Posterior cingulate gyrus (tissue), 11 donors: ENCODE measurements around the gene BCAR1.
"Not testable (repeated sequence)": the region's sequence is repeated elsewhere in the genome, so short reads cannot be mapped to it uniquely, and the experiment has no call there.

ENCODE experiments used
- DNase-seq, 10 donors: peaks; one replicate each; pipeline versions ENCODE4 v3.0.0 to v3.0.0-alpha.2; 2020 to 2021; ENCODE audit warnings: mixed read lengths in 3 of 10
- intact Hi-C: fragments of 100-400 bp; cut with DNase I; formaldehyde crosslinking; loops from one replicate; pipeline ENCODE4 v1.15.1; 2023

Gene BCAR1

GRCh38 chr16:75251280-75252048 lies at the start of gene BCAR1:
Gene BCAR1 (minus strand): TSS chr16:75251624. CDS start chr16:75251482, 142 bp downstream.
- intact Hi-C loops = no loop called here
- DNase-seq = peak; percentile 73 to 98 (median 86)

- intact Hi-C loops = no loop called here
- peak in 2 of 10 donors; percentile 6 to 30 for DNase-seq
Observed at GRCh38 chr16:75298267-75298666, 46.8 kb upstream of the BCAR1 start.

- DNase-seq = peak in 4 of 10 donors; percentile 16 to 58 (median 36)
- intact Hi-C loops = no loop called here
Observed at GRCh38 chr16:75296606-75297005, 45.2 kb upstream of the BCAR1 start.

GRCh38 chr16:75294773-75295459 lies 43.5 kb upstream of the BCAR1 start:
- peak in 4 of 10 donors; percentile 10 to 71 (median 33) for DNase-seq
- intact Hi-C loops = no loop called here

GRCh38 chr16:75293772-75294171 lies 42.3 kb upstream of the BCAR1 start:
- no peak for DNase-seq
- intact Hi-C loops = no loop called here

GRCh38 chr16:75293173-75293572 lies 41.7 kb upstream of the BCAR1 start:
- intact Hi-C loops = no loop called here
- no peak for DNase-seq

- no peak for DNase-seq
- intact Hi-C loops = no loop called here
Observed at GRCh38 chr16:75292691-75293090, 41.3 kb upstream of the BCAR1 start.

GRCh38 chr16:75289189-75289588 lies 37.8 kb upstream of the BCAR1 start:
- intact Hi-C loops = no loop called here
- no peak for DNase-seq

- intact Hi-C loops = no loop called here
- DNase-seq = no peak
Observed at GRCh38 chr16:75288596-75289120, 37.2 kb upstream of the BCAR1 start.

- DNase-seq = no peak
- intact Hi-C loops = no loop called here
Observed at GRCh38 chr16:75288181-75288580, 36.8 kb upstream of the BCAR1 start.

GRCh38 chr16:75287708-75288107 lies 36.3 kb upstream of the BCAR1 start:
- intact Hi-C loops = no loop called here
- no peak for DNase-seq

GRCh38 chr16:75286389-75286788 lies 35.0 kb upstream of the BCAR1 start:
- no peak for DNase-seq
- intact Hi-C loops = no loop called here

GRCh38 chr16:75282466-75283281 lies 31.2 kb upstream of the BCAR1 start:
- intact Hi-C loops = no loop called here
- peak in 8 of 10 donors; percentile 23 to 94 (median 59) for DNase-seq

- DNase-seq = peak in 1 of 10 donors; percentile 44
- intact Hi-C loops = no loop called here
Observed at GRCh38 chr16:75281826-75282225, 30.4 kb upstream of the BCAR1 start.

- intact Hi-C loops = not testable (repeated sequence)
Observed at GRCh38 chr16:75281009-75281408, 29.6 kb upstream of the BCAR1 start.

GRCh38 chr16:75280331-75280804 lies 28.9 kb upstream of the BCAR1 start:
- peak in 1 of 10 donors; percentile 33 for DNase-seq
- intact Hi-C loops = no loop called here

More at GRCh38 chr16:75281009-75281408, 29.6 kb upstream of the BCAR1 start:
- DNase-seq = not testable (repeated sequence)

GRCh38 chr16:75279305-75279704 lies 27.9 kb upstream of the BCAR1 start:
- intact Hi-C loops = no loop called here
- DNase-seq = no peak

GRCh38 chr16:75273054-75273925 lies 21.9 kb upstream of the BCAR1 start:
- peak in 2 of 10 donors; percentile 30 to 55 for DNase-seq
- intact Hi-C loops = no loop called here

- DNase-seq = peak in 1 of 10 donors; percentile 32
- intact Hi-C loops = not testable (repeated sequence)
Observed at GRCh38 chr16:75272629-75273028, 21.2 kb upstream of the BCAR1 start.
